Activated effector memory CD4-positive, alpha-beta T cell treated with Interleukin-2 at 50 U/mL for 16 hours (primary cell): ENCODE data around the gene RRN3.
"Not testable (repeated sequence)": the region's sequence is repeated elsewhere in the genome, so short reads cannot be mapped to it uniquely, and the experiment has no call there.

Source experiments
- DNase-seq: peaks from one replicate; pipeline ENCODE4 v3.0.0-alpha.2; 2020

Gene RRN3

GRCh38 chr16:15025234-15025951, 68.7 kb downstream of the RRN3 start:
- DNase-seq, result not testable (repeated sequence)

DNA sequence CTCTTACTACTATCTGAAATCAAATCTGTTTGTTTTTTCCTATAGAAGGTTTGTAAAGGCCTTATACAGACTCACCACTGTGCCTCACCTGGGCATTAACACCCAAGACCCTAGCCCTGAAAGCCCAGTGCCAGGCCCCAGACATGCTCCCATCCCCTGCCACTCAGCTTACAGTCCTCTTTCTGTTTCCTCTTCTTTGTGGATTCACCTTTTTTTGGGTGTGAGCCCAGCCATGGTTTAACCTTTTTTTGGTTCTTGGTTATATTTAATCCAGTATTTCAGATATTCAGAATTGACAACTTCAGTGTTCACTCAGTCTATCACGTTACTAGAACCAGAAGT, 69.2 kb downstream of the RRN3 start:
- DNase-seq, result not testable (repeated sequence)

- DNase-seq, result not testable (repeated sequence)
Measured at GRCh38 chr16:15023381-15024077, 70.5 kb downstream of the RRN3 start.

DNA sequence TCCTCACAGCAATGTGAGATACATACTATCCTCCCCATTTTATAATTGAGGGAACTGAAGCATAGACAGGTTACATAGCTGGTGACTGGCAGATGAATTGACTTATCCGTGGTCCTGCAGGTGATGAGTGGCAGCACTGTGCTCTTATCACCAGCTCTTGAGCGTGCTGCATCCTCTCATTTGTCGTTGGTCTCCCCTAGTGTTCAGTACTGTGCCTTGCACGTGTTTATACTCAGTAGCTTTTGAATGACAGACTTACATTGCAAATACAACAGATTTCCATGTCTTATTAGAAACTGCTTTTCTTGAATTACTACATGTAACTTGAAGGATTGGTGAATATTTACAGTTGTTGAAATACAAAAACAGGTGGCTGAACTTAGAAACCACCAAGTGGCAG, 71.9 kb downstream of the RRN3 start:
- DNase-seq, result peak; percentile 47

DNA sequence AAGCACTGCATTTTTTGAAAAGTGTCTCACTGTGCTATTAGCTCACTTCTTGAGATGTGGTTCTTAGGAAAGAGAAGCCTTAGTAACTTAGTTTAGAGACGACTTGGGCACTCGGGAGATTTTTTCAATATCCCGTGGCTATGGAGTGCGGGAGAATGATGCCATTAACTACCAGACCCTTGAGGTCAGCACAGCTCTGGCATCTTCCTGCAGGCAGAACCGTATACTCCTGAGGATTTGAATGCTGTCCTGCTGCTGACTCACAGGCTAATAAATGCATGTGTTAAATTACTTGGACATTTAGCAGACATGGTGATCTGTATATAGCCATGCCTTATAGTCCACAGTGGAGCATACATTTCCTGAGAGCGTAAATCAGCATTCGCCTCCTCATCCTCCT, 72.6 kb downstream of the RRN3 start:
- not testable (repeated sequence) for DNase-seq

DNA sequence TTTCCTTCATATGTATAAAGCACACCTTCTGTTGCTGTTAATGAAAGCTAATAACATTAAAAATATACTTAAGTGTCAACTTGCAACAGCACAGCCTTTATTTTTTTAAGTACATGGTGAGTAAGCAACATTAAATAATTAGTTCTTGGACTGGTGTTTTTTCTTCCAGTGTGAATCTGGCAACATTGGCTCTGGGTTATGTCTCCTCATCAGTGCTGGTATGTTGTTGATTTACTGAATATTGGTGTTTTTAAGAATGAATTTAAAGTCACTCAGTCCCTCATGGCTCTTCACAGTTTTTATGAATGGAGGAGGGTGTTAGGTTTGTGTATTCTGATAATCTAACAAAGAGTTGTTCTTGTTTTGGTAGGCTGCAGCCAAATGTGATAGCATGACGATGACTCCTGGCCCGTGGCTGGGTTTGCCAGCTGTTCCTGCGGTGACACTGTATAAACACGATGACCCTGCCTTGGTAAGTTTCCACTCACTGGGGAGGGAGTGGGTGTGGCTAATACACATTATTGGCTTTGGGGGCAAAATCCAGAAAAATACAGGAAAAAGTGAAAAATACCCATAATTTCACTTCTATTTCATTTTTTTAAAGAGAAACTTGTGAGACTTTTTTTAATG, 77.0 kb downstream of the RRN3 start:
- not testable (repeated sequence) for DNase-seq

GRCh38 chr16:15016354-15016753, 77.7 kb downstream of the RRN3 start:
- not testable (repeated sequence) for DNase-seq

DNA sequence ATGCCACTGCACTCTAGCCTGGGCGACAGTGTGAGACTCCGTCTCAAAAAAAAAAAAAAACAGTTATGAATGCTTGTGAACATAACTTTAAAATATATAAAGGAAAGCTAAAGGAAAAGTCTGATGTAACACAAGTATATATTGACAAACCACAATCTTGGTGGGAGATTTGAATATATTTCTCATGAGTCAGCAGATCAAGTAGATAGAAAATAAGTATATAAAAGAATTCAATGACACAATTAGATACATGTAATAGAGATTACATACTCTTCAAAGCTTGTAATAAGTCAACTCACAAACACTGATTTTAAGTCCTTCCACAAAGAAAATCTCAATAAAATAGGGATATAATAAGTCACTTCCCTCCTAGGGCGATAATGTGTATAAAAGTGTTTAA, 78.4 kb downstream of the RRN3 start:
- DNase-seq, result not testable (repeated sequence)

DNA sequence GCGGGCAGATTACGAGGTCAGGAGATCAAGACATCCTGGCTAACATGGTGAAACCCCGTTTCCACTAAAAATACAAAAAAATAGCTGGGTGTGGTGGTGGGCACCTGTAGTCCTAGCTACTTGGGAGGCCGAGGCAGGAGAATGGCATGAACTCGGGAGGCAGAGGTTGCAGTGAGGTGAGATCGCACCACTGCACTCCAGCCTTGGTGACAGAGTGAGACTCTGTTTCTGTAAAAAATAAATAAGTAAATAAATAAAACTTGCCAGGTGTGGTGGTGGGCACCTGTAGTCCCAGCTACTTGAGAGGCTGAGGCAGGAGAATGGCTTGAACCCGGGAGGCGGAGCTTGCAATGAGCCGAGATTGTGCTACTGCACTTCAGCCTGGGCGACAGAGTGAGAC, 81.1 kb downstream of the RRN3 start:
- not testable (repeated sequence) for DNase-seq
